Heart left ventricle (tissue), 16 donors: Measurements from ENCODE around the gene ZNF423. TPM values are rescaled to one million over a fixed set of nuclear protein-coding genes. Genes with fewer than 3 reads are reported as not detected.
A peak's percentile ranks its signal among the peaks of the same experiment; 100 is the strongest.

ENCODE experiments used
- ATAC-seq, 4 donors: fragments of 200-7000 bp; cut with Tn5 transposase; one replicate each; pipeline ENCODE4 v1.9.1; 2020 to 2022; ENCODE audit warnings: moderate library complexity in 4 of 4, mild to moderate bottlenecking in 3 of 4, moderate number of reproducible peaks in 1 of 4
- DNase-seq, 5 donors: peaks; one replicate each; pipeline ENCODE4 v3.0.0-alpha.2; 2020
- H3K27ac ChIP-seq, 12 donors: fragments of 200-600 bp; sonication (generic) in 4 of 12; one replicate each; pipeline versions ENCODE4 v1.5.0 to v1.8.0; 2016 to 2022; ENCODE audit warnings: mild to moderate bottlenecking in 2 of 12
- H3K27me3 ChIP-seq, 9 donors: fragments of 200-600 bp; sonication (generic) in 2 of 9; one replicate each; pipeline versions ENCODE4 v1.5.1 to v1.8.0; 2016 to 2022; ENCODE audit warnings: mild to moderate bottlenecking in 3 of 9
- H3K36me3 ChIP-seq, 9 donors: fragments of 200-600 bp; sonication (generic) in 2 of 9; one replicate each; pipeline versions ENCODE4 v1.5.0 to v1.8.0; 2018 to 2022; ENCODE audit warnings: mild to moderate bottlenecking in 2 of 9
- H3K4me1 ChIP-seq, 12 donors: fragments of 200-600 bp; sonication (generic) in 4 of 12; one replicate each; pipeline versions ENCODE4 v1.5.0 to v1.8.0; 2016 to 2022; ENCODE audit warnings: mild to moderate bottlenecking in 3 of 12
- H3K4me3 ChIP-seq, 12 donors: fragments of 200-600 bp; sonication (generic) in 4 of 12; one replicate each; pipeline versions ENCODE4 v1.5.0 to v1.8.0; 2017 to 2022; ENCODE audit warnings: mild to moderate bottlenecking in 9 of 12, moderate library complexity in 4 of 12
- H3K9me3 ChIP-seq, 12 donors: fragments of 200-600 bp; sonication (generic) in 4 of 12; one replicate each; pipeline versions ENCODE4 v1.5.0 to v1.8.0; 2016 to 2022; ENCODE audit warnings: mild to moderate bottlenecking in 1 of 12
- CTCF ChIP-seq, 12 donors: fragments of 200-600 bp; sonication (generic) in 4 of 12; IDR thresholded peaks; one replicate each; pipeline versions ENCODE4 v1.5.0 to v1.8.0; 2018 to 2022; ENCODE audit warnings: antibody characterized with exemption in 12 of 12, mild to moderate bottlenecking in 5 of 12
- POLR2A ChIP-seq, 2 donors: fragments of 450-650 bp; IDR thresholded peaks; one replicate each; pipeline ENCODE4 v1.6.1; 2017; ENCODE audit warnings: antibody characterized with exemption in 2 of 2, mild to moderate bottlenecking in 2 of 2, moderate library complexity in 2 of 2
- WGBS, 4 donors: extraction: QIAGEN DNeasy Blood & Tissue Kit in 2 of 4; methylation state at CpG; one replicate each; pipeline versions ENCODE4 v1.1.5 to v1.1.7; 2013 to 2018; 5-methylcytosine and 5-hydroxymethylcytosine counted together
- intact Hi-C, 10 donors: fragments of 100-400 bp; cut with DNase I; formaldehyde crosslinking; loops; one replicate each; pipeline versions ENCODE4 v1.11.1 to v1.14.2; 2022
- polyA plus RNA-seq, 2 donors: library from polyadenylated mRNA; stranded (reverse); fragments of 200-250 nt; gene quantifications; one replicate each; pipeline ENCODE4 v1.2.3, GENCODE V29; 2013
- total RNA-seq, 9 donors: library from RNA; depleted of rRNA in 2 of 9; stranded (reverse); fragments of >200 nt in 2 of 9; fragmentation: NEBNext Ultra II Directional in 3 of 9; extraction: Animal tissue kit (Norgen Biotek cat#: 25700) in 3 of 9; gene quantifications; one replicate each; pipeline versions ENCODE4 v1.1.0 to v1.2.4, GENCODE V29; 2016 to 2023
- donor health status: ischemic (EF 13 %, LVEDD 7.1; RV severe dilation, severe dysfunction).
- donor health status: healthy with polysubstance abuse.
- donor health status: DM: no; HTN: yes; CAD: no.
- donor health status: DM: no; HTN: no; CAD: no.
- donor health status: ischemic (EF 25% LVEDD 6.9; RV normal size, moderate dysfunction).
- donor health status: ischemic (EF 25% LVEDD 5.7; RV mildly dilated, moderate dysfunction).
- donor health status: healthy.
- donor health status: DM: yes; HTN: yes; CAD: no.
- donor health status: ischemic (EF 35%, LVEDD 5.7; RV mildly dilated, moderate dysfunction).
- donor health status: nonischemic (EF 11% LVEDD 7.7; RV severe dilation, severe dysfunction).
- donor health status: DM: yes; HTN: yes; CAD: no.
- donor health status: PGD.
- donor health status: ischemic (EF 29% LVEDD 5.4; RV normal size, mild dysfunction).
- donor health status: nonischemic (EF 23%, LVEDD 6.1; RV moderate dilation, normal function).

Gene ZNF423
- total and polyA plus RNA-seq, 11 donors, result 1.8 to 10.4 (median 5.7) TPM

GRCh38 chr16:49842972-49843371 lies 12.9 kb downstream of the ZNF423 start:
- intact Hi-C loops, result loop anchor here in 1 of 10 donors (5.0 kb wide), 1 partner anchor 66 kb away; no protein-coding TSS in a partner anchor
- TF ChIP-seq POLR2A (IDR thresholded peaks at IDR 0.05) (no peak), CTCF (IDR thresholded peaks at IDR 0.05) (no peak)
- no peaks in the 10 kb centered on the region for H3K9me3 ChIP-seq

GRCh38 chr16:49839017-49839825 lies 16.7 kb downstream of the ZNF423 start:
- TF ChIP-seq CTCF (IDR thresholded peaks at IDR 0.05) (no peak), POLR2A (IDR thresholded peaks at IDR 0.05) (no peak)
- Histone ChIP-seq H3K27ac (peak overlapping the region; percentile 35 to 89 (median 74)), H3K27me3 (peaks cover 0 to 15% (median 0%) of the 10 kb centered on the region in 9 donors), H3K4me1 (peaks cover 5 to 65% (median 49%) of the 10 kb centered on the region in 12 donors), H3K4me3 (peak overlapping the region in 10 of 12 donors; percentile 21 to 51 (median 42)), H3K36me3 (no peaks in the 10 kb centered on the region), H3K9me3 (no peaks in the 10 kb centered on the region)
- WGBS, 4 donors, result 34 to 63% (median 55%) methylated on average over 21 to 26 of the region's 26 CpGs
- DNase-seq (no peak), ATAC-seq (peak in 1 of 4 donors; percentile 3)
- intact Hi-C loops, result loop anchor here in 1 of 10 donors (2.0 kb wide), 1 partner anchor 14 kb away; no protein-coding TSS in a partner anchor

More at GRCh38 chr16:49842972-49843371, 12.9 kb downstream of the ZNF423 start:
- no peak overlapping the region for H3K27ac ChIP-seq
- 52 to 57% (median 53%) methylated on average over 4 of the region's 4 CpGs for WGBS, 4 donors
- no peak overlapping the region for H3K4me3 ChIP-seq
- DNase-seq, result no peak
- H3K4me1 ChIP-seq, result peaks cover 0 to 28% (median 11%) of the 10 kb centered on the region in 12 donors
- peaks cover 0 to 15% (median 0%) of the 10 kb centered on the region in 9 donors for H3K27me3 ChIP-seq
- ATAC-seq, result no peak
- H3K36me3 ChIP-seq, result no peaks in the 10 kb centered on the region

GRCh38 chr16:49838441-49839016 lies 17.4 kb downstream of the ZNF423 start:
- 12 to 21% (median 17%) methylated on average over 27 to 63 of the region's 63 CpGs for WGBS, 4 donors
- intact Hi-C loops, result loop anchor here in 1 of 10 donors (2.0 kb wide), 1 partner anchor 14 kb away; no protein-coding TSS in a partner anchor
- H3K27ac ChIP-seq, result peak overlapping the region; percentile 35 to 89 (median 74)
- TF ChIP-seq CTCF (IDR thresholded peaks at IDR 0.05) (no peak), POLR2A (IDR thresholded peaks at IDR 0.05) (no peak)
- DNase-seq, result no peak
- no peaks in the 10 kb centered on the region for H3K9me3 ChIP-seq
- peaks cover 5 to 69% (median 56%) of the 10 kb centered on the region in 12 donors for H3K4me1 ChIP-seq
- H3K4me3 ChIP-seq, result peak overlapping the region in 10 of 12 donors; percentile 21 to 51 (median 42)
- no peaks in the 10 kb centered on the region for H3K36me3 ChIP-seq
- ATAC-seq, result peak in 2 of 4 donors; percentile 5 to 22
- peaks cover 0 to 15% (median 0%) of the 10 kb centered on the region in 9 donors for H3K27me3 ChIP-seq
